HEK293T (cell line): ENCODE results near the gene NCKIPSD.

ENCODE experiments used
- CTCF ChIA-PET: fragments of 350-600 bp; formaldehyde crosslinking; extraction: SDS; loops from one replicate; lab custom pipeline; 2021; ENCODE audit warnings: antibody characterized with exemption, inconsistent platforms; lab: Yijun Ruan, JAX
- POLR2A ChIA-PET: fragments of 350-600 bp; formaldehyde crosslinking; extraction: SDS; loops from one replicate; lab custom pipeline; 2020; ENCODE audit warnings: antibody characterized with exemption, inconsistent platforms; lab: Yijun Ruan, JAX
- DNase-seq: peaks from one replicate; pipeline ENCODE4 v3.0.0; 2012; ENCODE audit warnings: mixed read lengths; ENCODE audit errors: extremely low spot score
- ARNT ChIP-seq: fragments of 450-650 bp; IDR thresholded peaks from 2 replicates; pipeline ENCODE4 v1.6.1; 2017; ENCODE audit warnings: mild to moderate bottlenecking
- BHLHE40 ChIP-seq: fragments of 450-650 bp; IDR thresholded peaks from 2 replicates; pipeline ENCODE4 v1.6.1; 2016; ENCODE audit warnings: mild to moderate bottlenecking, moderate library complexity, borderline replicate concordance
- CTBP1 ChIP-seq: fragments of 450-650 bp; IDR thresholded peaks from 2 replicates; pipeline ENCODE4 v1.6.1; 2016; ENCODE audit warnings: borderline replicate concordance
- ELF4 ChIP-seq: fragments of 450-650 bp; IDR thresholded peaks from 2 replicates; pipeline ENCODE4 v1.6.1; 2017; ENCODE audit warnings: antibody characterized with exemption
- FOXA1 ChIP-seq: fragments of 450-650 bp; IDR thresholded peaks from 2 replicates; pipeline ENCODE4 v1.6.1; 2016; ENCODE audit warnings: mild to moderate bottlenecking
- FOXK2 ChIP-seq: fragments of 450-650 bp; IDR thresholded peaks from 2 replicates; pipeline ENCODE4 v1.6.1; 2016; ENCODE audit warnings: mild to moderate bottlenecking
- FOXM1 ChIP-seq: fragments of 450-650 bp; IDR thresholded peaks from 2 replicates; pipeline ENCODE4 v1.6.1; 2017; ENCODE audit warnings: mild to moderate bottlenecking, borderline replicate concordance
- HDGF ChIP-seq: fragments of 450-650 bp; IDR thresholded peaks from 2 replicates; pipeline ENCODE4 v1.6.1; 2017; ENCODE audit warnings: antibody characterized with exemption, borderline replicate concordance
- L3MBTL2 ChIP-seq: fragments of 450-650 bp; conservative IDR thresholded peaks from 2 replicates; pipeline ENCODE4 v1.6.1; 2016; ENCODE audit warnings: mild to moderate bottlenecking
- LEF1 ChIP-seq: fragments of 450-650 bp; IDR thresholded peaks from 2 replicates; pipeline ENCODE4 v1.6.1; 2017; ENCODE audit warnings: mild to moderate bottlenecking, borderline replicate concordance
- NFRKB ChIP-seq: fragments of 450-650 bp; IDR thresholded peaks from 2 replicates; pipeline ENCODE4 v1.6.1; 2016; ENCODE audit warnings: mild to moderate bottlenecking, moderate library complexity
- SP1 ChIP-seq: fragments of 450-650 bp; IDR thresholded peaks from 2 replicates; pipeline ENCODE4 v1.6.1; 2017
- SUZ12 ChIP-seq: fragments of 450-650 bp; IDR thresholded peaks from 2 replicates; pipeline ENCODE4 v1.6.1; 2016; ENCODE audit warnings: mild to moderate bottlenecking
- TARDBP ChIP-seq: fragments of 450-650 bp; IDR thresholded peaks from 2 replicates; pipeline ENCODE4 v1.6.1; 2016
- ZNF384 ChIP-seq: fragments of 450-650 bp; IDR thresholded peaks from 2 replicates; pipeline ENCODE4 v1.6.1; 2016
- TF ChIP-seq, protein P1 (sequence below): fragments of 450-650 bp; IDR thresholded peaks from 2 replicates; pipeline ENCODE4 v1.6.1; 2016

NCKIPSD gene

GRCh38 chr3:48630833-48631232 is 54.9 kb downstream of the NCKIPSD start:
- DNase-seq, result no peak
- ChIA-PET CTCF (no interaction called here), POLR2A (no interaction called here)
- TF ChIP-seq HDGF (no peak), TARDBP (no peak), ZNF384 (no peak), SUZ12 (no peak), ELF4 (no peak), FOXM1 (no peak), BHLHE40 (no peak), ARNT (no peak), L3MBTL2 (no peak), CTBP1 (no peak), NFRKB (no peak), FOXK2 (no peak), LEF1 (no peak), FOXA1 (no peak)
- TF ChIP-seq, protein P1, sequence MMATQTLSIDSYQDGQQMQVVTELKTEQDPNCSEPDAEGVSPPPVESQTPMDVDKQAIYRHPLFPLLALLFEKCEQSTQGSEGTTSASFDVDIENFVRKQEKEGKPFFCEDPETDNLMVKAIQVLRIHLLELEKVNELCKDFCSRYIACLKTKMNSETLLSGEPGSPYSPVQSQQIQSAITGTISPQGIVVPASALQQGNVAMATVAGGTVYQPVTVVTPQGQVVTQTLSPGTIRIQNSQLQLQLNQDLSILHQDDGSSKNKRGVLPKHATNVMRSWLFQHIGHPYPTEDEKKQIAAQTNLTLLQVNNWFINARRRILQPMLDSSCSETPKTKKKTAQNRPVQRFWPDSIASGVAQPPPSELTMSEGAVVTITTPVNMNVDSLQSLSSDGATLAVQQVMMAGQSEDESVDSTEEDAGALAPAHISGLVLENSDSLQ, result no peak

GRCh38 chr3:48630407-48630806 is 55.3 kb downstream of the NCKIPSD start:
- no peak for DNase-seq
- ChIA-PET CTCF (no interaction called here), POLR2A (interaction anchor here (1.7 kb wide), 1 partner anchor 20 kb away, joined by 4 read pairs; the partner anchor contains the start of gene UQCRC1)
- TF ChIP-seq CTBP1, result no peak

- no peak for DNase-seq
- ChIA-PET POLR2A (interaction anchor here (1.7 kb wide), 1 partner anchor 20 kb away, joined by 4 read pairs; the partner anchor contains the start of gene UQCRC1), CTCF (no interaction called here)
- TF ChIP-seq BHLHE40 (no peak), LEF1 (no peak), ELF4 (no peak), HDGF (no peak), ARNT (no peak), L3MBTL2 (no peak), ZNF384 (no peak), TARDBP (no peak), FOXM1 (no peak), SUZ12 (no peak), FOXK2 (no peak), SP1 (no peak), NFRKB (no peak), FOXA1 (no peak), CTBP1 (no peak)
- TF ChIP-seq, protein P1, result no peak
Measured at GRCh38 chr3:48629894-48630293, 55.8 kb downstream of the NCKIPSD start.

GRCh38 chr3:48628277-48629017 is 57.3 kb downstream of the NCKIPSD start:
- ChIA-PET POLR2A (interaction anchor here (1.7 kb wide), 1 partner anchor 18 kb away, joined by 4 read pairs; the partner anchor contains the start of gene UQCRC1), CTCF (no interaction called here)
- DNase-seq, result no peak
- TF ChIP-seq CTBP1 (no peak), ELF4 (no peak), LEF1 (no peak), ARNT (no peak), L3MBTL2 (no peak), HDGF (no peak), SP1 (no peak), FOXA1 (no peak)
- TF ChIP-seq, protein P1, result no peak

DNA sequence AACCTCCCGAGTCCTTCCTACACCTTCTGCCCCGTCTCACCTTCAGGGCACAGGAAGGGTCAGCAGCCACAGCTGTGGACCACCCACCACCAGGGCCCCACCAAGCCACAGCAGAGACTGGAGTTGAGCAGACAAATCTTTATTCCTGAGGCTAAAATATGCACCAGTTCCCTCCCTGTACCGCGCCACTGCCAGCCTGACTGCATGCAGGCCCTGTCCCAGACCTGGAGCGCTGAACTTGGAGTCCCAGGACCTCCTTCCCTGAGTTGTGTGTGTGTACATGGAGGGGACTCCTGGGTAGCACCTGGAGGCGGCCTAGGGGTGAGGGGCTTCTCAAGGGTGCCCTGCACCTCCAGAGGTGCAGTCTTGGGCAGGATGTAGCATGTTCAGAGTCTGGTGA is 60.1 kb downstream of the NCKIPSD start:
- no peak for TF ChIP-seq ZNF384
- CTCF ChIA-PET, result no interaction called here
- POLR2A ChIA-PET, result interaction anchor here (1.0 to 1.8 kb wide), 3 partner anchors 10 to 179 kb away, joined by 3 to 10 read pairs (median 4); partner anchors contain the start of genes ATRIP, SLC26A6 and UQCRC1
- DNase-seq, result no peak

- ChIA-PET CTCF (interaction anchor here (1.4 kb wide), 1 partner anchor 12 kb away, joined by 3 read pairs; no protein-coding TSS in a partner anchor), POLR2A (interaction anchor here (1.0 to 1.8 kb wide), 4 partner anchors 10 to 178 kb away, joined by 3 to 10 read pairs (median 4); partner anchors contain the start of genes ATRIP, SLC26A6 and UQCRC1)
- no peak for DNase-seq
- TF ChIP-seq LEF1 (no peak), ARNT (no peak), CTBP1 (no peak), SP1 (no peak), TARDBP (no peak), NFRKB (no peak), HDGF (no peak), ELF4 (no peak), FOXM1 (no peak), SUZ12 (no peak), L3MBTL2 (no peak), FOXK2 (no peak), BHLHE40 (no peak), FOXA1 (no peak), ZNF384 (no peak)
- TF ChIP-seq, protein P1, result no peak
Measured at GRCh38 chr3:48624767-48625166, 60.9 kb downstream of the NCKIPSD start.
